HT1080 (cell line): Measurements from ENCODE around the gene NUB1. TPM values are rescaled to one million over a fixed set of nuclear protein-coding genes. Genes with fewer than 3 reads are reported as not detected.

Experiments
- DNase-seq: peaks from one replicate; pipeline ENCODE4 v3.0.0-alpha.2; 2015; ENCODE audit warnings: low read depth
- total RNA-seq: library from RNA; depleted of rRNA; stranded (reverse); fragments of >200 nt; shearing (Covaris generic); gene quantifications from 2 replicates; pipeline ENCODE4 v1.2.3, GENCODE V29; 2014

NUB1 gene
- total RNA-seq, 1 experiment from 2014 or later, result 57.7 TPM

GRCh38 chr7:151389096-151389767 is 47.6 kb downstream of the NUB1 start:
- no peak for DNase-seq

- no peak for DNase-seq
Measured at GRCh38 chr7:151389768-151390597, 48.4 kb downstream of the NUB1 start.

- DNase-seq, result no peak
Measured at GRCh38 chr7:151390598-151391357, 49.2 kb downstream of the NUB1 start.

- no peak for DNase-seq
Measured at GRCh38 chr7:151391358-151391730, 49.7 kb downstream of the NUB1 start.

GRCh38 chr7:151392002-151392401 is 50.4 kb downstream of the NUB1 start:
- no peak for DNase-seq

- DNase-seq, result no peak
Measured at GRCh38 chr7:151392426-151392825, 50.8 kb downstream of the NUB1 start.

GRCh38 chr7:151393031-151393977 is 51.7 kb downstream of the NUB1 start:
- no peak for DNase-seq

- DNase-seq, result no peak
Measured at GRCh38 chr7:151394076-151395035, 52.7 kb downstream of the NUB1 start.

GRCh38 chr7:151395036-151395367 is 53.4 kb downstream of the NUB1 start:
- DNase-seq, result no peak

GRCh38 chr7:151396328-151396970 is 54.8 kb downstream of the NUB1 start:
- DNase-seq, result no peak

- no peak for DNase-seq
Measured at GRCh38 chr7:151397026-151397425, 55.4 kb downstream of the NUB1 start.

GRCh38 chr7:151398446-151399304 is 57.1 kb downstream of the NUB1 start:
- DNase-seq, result peak; percentile 30

GRCh38 chr7:151399305-151399601 is 57.6 kb downstream of the NUB1 start:
- DNase-seq, result no peak

- no peak for DNase-seq
Measured at GRCh38 chr7:151399906-151400305, 58.3 kb downstream of the NUB1 start.

- DNase-seq, result no peak
Measured at GRCh38 chr7:151400626-151401315, 59.2 kb downstream of the NUB1 start.

GRCh38 chr7:151402029-151402835 is 60.6 kb downstream of the NUB1 start:
- no peak for DNase-seq

GRCh38 chr7:151403764-151404163 is 62.2 kb downstream of the NUB1 start:
- DNase-seq, result no peak
